Thyroid gland (tissue), 4 donors: Measurements from ENCODE around the gene ADPRS.

Experiments used
- POLR2A ChIP-seq, 2 donors: fragments of 450-650 bp; IDR thresholded peaks; one replicate each; pipeline ENCODE4 v1.6.1; 2017; ENCODE audit warnings: antibody characterized with exemption in 2 of 2, mild to moderate bottlenecking in 2 of 2, moderate library complexity in 1 of 2
- TF ChIP-seq, protein P1 (sequence below), 6 experiments: fragments of 200-600 bp in 3 of 6; fragments of 450-650 bp in 3 of 6; sonication (generic) in 3 of 6; IDR thresholded peaks; one replicate each; pipeline ENCODE4 v1.5.1; 2016 to 2019; ENCODE audit warnings: antibody characterized with exemption in 6 of 6, mild to moderate bottlenecking in 2 of 6, inconsistent platforms in 1 of 6, moderate library complexity in 1 of 6

DNA sequence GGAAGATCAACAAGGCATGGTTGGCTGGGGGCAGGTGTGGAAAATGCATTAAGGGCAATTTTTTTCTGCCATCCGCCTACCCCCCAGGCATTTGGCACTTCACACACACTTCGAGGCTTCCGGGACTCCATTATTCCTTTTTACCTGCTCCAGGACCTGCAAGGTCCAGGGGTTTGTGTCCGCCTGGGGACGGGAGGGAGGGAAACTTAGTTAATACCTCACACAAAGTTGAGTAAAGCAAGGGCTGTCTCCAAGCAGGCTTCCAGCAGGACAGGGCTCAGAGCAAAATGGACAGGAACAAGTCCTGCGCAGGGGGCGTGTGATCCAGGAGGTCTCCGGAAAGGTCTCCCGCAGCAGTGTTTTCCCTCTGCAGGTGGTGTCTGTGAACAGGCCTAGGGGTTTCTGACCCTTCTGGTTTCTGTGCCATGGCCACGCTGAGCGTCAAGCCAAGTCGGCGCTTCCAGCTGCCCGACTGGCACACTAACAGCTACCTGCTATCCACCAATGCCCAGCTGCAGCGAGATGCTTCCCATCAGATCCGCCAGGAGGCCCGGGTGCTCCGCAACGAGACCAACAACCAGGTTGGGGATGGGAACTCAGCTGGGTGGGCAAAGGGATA, 4.1 kb upstream of the ADPRS start:
- TF ChIP-seq, protein P1, sequence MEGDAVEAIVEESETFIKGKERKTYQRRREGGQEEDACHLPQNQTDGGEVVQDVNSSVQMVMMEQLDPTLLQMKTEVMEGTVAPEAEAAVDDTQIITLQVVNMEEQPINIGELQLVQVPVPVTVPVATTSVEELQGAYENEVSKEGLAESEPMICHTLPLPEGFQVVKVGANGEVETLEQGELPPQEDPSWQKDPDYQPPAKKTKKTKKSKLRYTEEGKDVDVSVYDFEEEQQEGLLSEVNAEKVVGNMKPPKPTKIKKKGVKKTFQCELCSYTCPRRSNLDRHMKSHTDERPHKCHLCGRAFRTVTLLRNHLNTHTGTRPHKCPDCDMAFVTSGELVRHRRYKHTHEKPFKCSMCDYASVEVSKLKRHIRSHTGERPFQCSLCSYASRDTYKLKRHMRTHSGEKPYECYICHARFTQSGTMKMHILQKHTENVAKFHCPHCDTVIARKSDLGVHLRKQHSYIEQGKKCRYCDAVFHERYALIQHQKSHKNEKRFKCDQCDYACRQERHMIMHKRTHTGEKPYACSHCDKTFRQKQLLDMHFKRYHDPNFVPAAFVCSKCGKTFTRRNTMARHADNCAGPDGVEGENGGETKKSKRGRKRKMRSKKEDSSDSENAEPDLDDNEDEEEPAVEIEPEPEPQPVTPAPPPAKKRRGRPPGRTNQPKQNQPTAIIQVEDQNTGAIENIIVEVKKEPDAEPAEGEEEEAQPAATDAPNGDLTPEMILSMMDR (IDR thresholded peaks at IDR 0.05): no peak
- peak in 1 of 2 donors; percentile 1 for TF ChIP-seq POLR2A (IDR thresholded peaks at IDR 0.05)
